Activated CD4-positive, alpha-beta memory T cell treated with anti-CD3 and anti-CD28 coated beads for 36 hours (primary cell): ENCODE data around the gene NAGA. TPM values are rescaled to one million over a fixed set of nuclear protein-coding genes. Genes with fewer than 3 reads are reported as not detected.

ENCODE experiments used
- CTCF ChIA-PET: fragments of 350-600 bp; sonication (Branson Sonifier 250); formaldehyde crosslinking; loops from one replicate; lab custom pipeline; 2021; ENCODE audit warnings: antibody characterized with exemption, inconsistent platforms; lab: Charles Lee
- POLR2A ChIA-PET: fragments of 350-600 bp; sonication (Branson Sonifier 250); formaldehyde crosslinking; loops from one replicate; lab custom pipeline; 2021; ENCODE audit warnings: antibody characterized with exemption; lab: Charles Lee
- DNase-seq: peaks from one replicate; pipeline ENCODE4 v3.0.0-alpha.2; 2020
- H3K27ac Mint-ChIP-seq: one replicate; pipeline ENCODE4 v1.8.0; 2021; ENCODE audit warnings: mixed read lengths
- H3K27me3 Mint-ChIP-seq: one replicate; pipeline ENCODE4 v1.8.0; 2021; ENCODE audit warnings: mixed read lengths
- H3K36me3 Mint-ChIP-seq: one replicate; pipeline ENCODE4 v1.8.0; 2021; ENCODE audit warnings: mixed read lengths
- H3K4me1 Mint-ChIP-seq: one replicate; pipeline ENCODE4 v1.8.0; 2021; ENCODE audit warnings: low read depth, mixed read lengths
- H3K4me3 Mint-ChIP-seq: one replicate; pipeline ENCODE4 v1.8.0; 2021; ENCODE audit warnings: mild to moderate bottlenecking, mixed read lengths
- H3K9me3 Mint-ChIP-seq: one replicate; pipeline ENCODE4 v1.8.0; 2021; ENCODE audit warnings: mixed read lengths
- intact Hi-C: fragments of 100-400 bp; cut with micrococcal nuclease; formaldehyde crosslinking; loops from one replicate; pipeline ENCODE4 v1.15.1; 2023
- total RNA-seq, 2 experiments: library from RNA; stranded (reverse); gene quantifications; one replicate each; pipeline ENCODE4 v1.2.3, GENCODE V29; 2021

The NAGA gene
- total RNA-seq, 2 experiments from 2014 or later = 28.9 to 30.5 TPM

DNA sequence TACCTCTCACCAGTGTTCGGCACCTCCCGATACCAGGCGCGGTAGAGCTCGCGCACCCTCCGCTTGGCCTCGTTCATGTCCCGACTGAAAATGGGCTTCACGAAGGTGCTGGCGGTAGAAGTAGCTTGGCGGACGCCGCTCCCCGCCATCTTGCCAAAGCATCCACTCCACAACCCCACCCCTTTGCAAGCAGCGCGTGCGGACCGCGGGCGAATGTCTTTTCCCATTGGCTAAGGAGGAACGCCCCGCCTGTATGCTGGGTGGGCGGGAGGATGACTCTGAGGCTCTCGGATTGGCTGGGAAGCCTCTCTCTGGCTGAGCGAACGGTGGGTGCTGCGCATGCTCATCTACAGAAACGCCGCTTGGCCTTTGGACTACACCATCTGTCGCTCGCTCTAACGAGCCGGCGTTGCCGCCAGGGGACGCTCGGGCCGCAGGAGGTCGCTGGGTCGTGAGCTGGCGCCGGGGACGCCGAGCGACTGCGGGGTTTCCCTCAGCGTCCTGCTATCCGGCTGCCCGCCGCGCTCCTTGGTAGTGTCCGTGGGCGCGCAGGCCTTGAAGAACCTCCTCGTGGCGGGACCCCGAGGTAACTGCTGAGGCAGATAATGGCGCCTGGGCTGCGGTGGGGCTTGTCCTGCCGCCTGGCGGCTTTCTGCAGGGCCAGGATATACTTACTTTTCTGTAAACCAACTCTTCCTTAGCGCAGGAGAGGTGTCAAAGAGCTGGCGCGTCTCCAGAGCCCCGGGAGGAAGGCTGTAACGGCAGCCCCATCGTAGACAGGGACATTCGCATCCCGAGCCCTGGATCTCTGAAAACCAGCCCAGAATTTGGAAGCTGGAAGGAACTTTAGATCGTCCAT, 20.2 kb upstream of the NAGA start, which contains the start of gene NDUFA6:
NDUFA6 (minus strand) TSS at position 177 of the 859 bp plus-strand sequence; CDS start at position 149, 28 bp downstream.
- peak within 1 kb of the TSS; percentile 97 for H3K4me3 Mint-ChIP-seq
- no peaks in the 10 kb centered on the region for H3K27me3 Mint-ChIP-seq
- ChIA-PET POLR2A (interaction anchor here (0.6 to 4.3 kb wide), 29 partner anchors 11 to 523 kb away, joined by 3 to 52 read pairs (median 4); partner anchors contain the start of genes CCDC134, CENPM, DESI1 and NAGA), CTCF (interaction anchor here (0.7 to 5.5 kb wide), 29 partner anchors 9 to 383 kb away, joined by 3 to 75 read pairs (median 4); partner anchors contain the start of genes CENPM, NAGA, SEPTIN3 and SMDT1)
- peaks cover 32% of the 10 kb centered on the region for H3K36me3 Mint-ChIP-seq
- H3K9me3 Mint-ChIP-seq = peaks cover 7% of the 10 kb centered on the region
- H3K27ac Mint-ChIP-seq = peak within 1 kb of the TSS; percentile 99
- peak; percentile 99 for DNase-seq
- peaks cover 26% of the 10 kb centered on the region for H3K4me1 Mint-ChIP-seq
- intact Hi-C loops = loop anchor here (1.0 to 5.0 kb wide), 11 partner anchors 11 to 461 kb away; partner anchors contain the start of genes NAGA, SERHL2 and SREBF2

DNA sequence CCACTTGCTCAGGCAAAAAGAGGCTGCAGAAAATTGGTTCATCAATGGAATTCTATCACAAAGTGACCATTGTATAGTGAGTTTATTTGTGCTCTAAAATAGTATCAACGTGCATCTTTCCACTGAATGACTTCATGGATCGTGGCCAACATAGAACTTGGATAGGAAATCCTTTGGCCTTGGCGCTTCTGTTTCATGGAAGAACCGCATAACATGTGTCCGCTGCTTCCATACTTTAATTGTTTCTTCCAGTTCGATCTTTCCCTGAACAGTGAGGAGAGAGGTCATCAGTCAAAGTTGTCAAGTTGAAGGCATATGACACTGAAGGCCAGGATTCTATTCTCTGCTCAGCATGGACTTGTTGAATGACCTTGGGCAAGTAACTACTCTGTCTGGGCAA, 15.4 kb upstream of the NAGA start:
- H3K9me3 Mint-ChIP-seq = peaks cover 7% of the 10 kb centered on the region
- no peaks in the 10 kb centered on the region for H3K27me3 Mint-ChIP-seq
- DNase-seq = no peak
- H3K27ac Mint-ChIP-seq = no peak overlapping the region
- ChIA-PET POLR2A (no interaction called here), CTCF (interaction anchor here (0.8 to 1.4 kb wide), 2 partner anchors 11 to 145 kb away, joined by 3 read pairs; no protein-coding TSS in a partner anchor)
- intact Hi-C loops = no loop called here
- no peak overlapping the region for H3K4me3 Mint-ChIP-seq
- peaks cover 45% of the 10 kb centered on the region for H3K36me3 Mint-ChIP-seq
- H3K4me1 Mint-ChIP-seq = peaks cover 25% of the 10 kb centered on the region

DNA sequence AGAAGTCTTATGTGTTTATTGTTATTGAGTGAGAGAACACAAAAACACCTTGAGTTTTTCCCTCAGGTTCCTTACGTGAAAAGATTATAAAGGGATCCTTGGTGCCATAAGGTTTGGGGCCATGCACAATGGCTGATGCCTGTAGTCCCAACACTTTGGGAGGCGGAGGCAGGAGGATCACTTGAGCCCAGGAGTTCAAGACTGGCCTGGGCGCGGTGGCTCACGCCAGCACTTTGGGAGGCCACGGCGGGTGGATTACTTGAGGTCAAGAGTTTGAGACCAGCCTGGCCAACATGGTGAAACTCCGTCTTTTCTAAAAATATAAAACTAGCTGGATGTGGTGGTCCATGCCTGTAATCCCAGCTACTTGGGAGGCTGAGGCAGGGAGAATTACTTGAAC, 14.3 kb upstream of the NAGA start:
- intact Hi-C loops = no loop called here
- POLR2A ChIA-PET = no interaction called here

DNA sequence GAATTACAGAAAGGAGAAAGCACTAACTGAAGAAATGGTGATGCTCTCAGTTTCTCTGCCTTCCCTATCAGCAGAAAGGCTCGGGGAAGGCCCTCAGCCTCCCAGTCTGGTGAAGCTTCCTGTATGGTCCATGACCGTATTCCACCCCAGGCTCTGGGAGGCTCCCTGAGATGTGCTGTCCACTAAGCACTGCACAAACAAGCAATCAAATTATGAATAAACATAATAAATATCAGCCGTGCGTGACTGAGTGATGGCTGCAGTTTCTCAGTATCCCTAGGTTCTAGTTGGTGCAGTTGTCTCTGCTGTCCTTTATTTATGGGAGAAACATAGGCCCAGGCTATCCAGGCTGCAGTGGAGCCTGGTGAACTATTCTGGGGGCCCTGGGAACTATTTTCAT, 12.5 kb upstream of the NAGA start:
- intact Hi-C loops = no loop called here
- Mint-ChIP-seq H3K9me3 (no peaks in the 10 kb centered on the region), H3K36me3 (peaks cover 27% of the 10 kb centered on the region), H3K27ac (no peak overlapping the region), H3K4me1 (peaks cover 25% of the 10 kb centered on the region), H3K4me3 (no peak overlapping the region), H3K27me3 (no peaks in the 10 kb centered on the region)
- ChIA-PET POLR2A (no interaction called here), CTCF (no interaction called here)
- DNase-seq = no peak

More for the DNA sequence above, 14.3 kb upstream of the NAGA start:
- H3K36me3 Mint-ChIP-seq = peaks cover 39% of the 10 kb centered on the region
- H3K4me3 Mint-ChIP-seq = no peak overlapping the region
- peaks cover 7% of the 10 kb centered on the region for H3K9me3 Mint-ChIP-seq
- H3K27me3 Mint-ChIP-seq = no peaks in the 10 kb centered on the region
- no peak for DNase-seq
- peaks cover 30% of the 10 kb centered on the region for H3K4me1 Mint-ChIP-seq
- H3K27ac Mint-ChIP-seq = no peak overlapping the region
- CTCF ChIA-PET = no interaction called here

DNA sequence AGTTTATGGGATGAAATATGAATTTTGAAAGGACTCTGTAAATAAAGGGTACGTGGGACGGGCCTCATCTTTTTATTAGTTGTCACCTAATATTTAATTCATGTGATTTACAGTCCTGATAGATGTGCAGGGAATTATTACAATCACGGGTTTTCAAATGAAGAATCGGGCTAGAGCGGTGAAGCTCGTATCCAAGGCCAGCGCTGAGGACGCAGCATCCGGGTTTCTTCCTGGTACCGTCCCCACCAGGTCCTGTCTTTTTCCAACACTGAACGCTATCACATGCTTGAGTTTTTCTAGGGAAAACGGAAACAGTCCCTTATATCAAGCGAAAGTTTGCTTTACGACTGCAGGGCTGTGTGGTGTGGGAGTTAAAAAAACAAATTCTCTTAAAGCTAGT, 9.7 kb upstream of the NAGA start:
- DNase-seq = peak; percentile 31
- POLR2A ChIA-PET = interaction anchor here (0.9 to 3.1 kb wide), 8 partner anchors 10 to 535 kb away, joined by 3 to 52 read pairs (median 4); partner anchors contain the start of genes CENPM, MEI1, NAGA and NDUFA6
- intact Hi-C loops = loop anchor here (1.0 kb wide), 1 partner anchor 10 kb away; the partner anchor contains the start of gene NDUFA6
- Mint-ChIP-seq H3K4me3 (peak overlapping the region; percentile 95), H3K4me1 (peaks cover 26% of the 10 kb centered on the region), H3K36me3 (peaks cover 10% of the 10 kb centered on the region), H3K27me3 (no peaks in the 10 kb centered on the region), H3K9me3 (no peaks in the 10 kb centered on the region), H3K27ac (peak overlapping the region; percentile 95)
- CTCF ChIA-PET = interaction anchor here (0.8 to 3.1 kb wide), 4 partner anchors 10 to 383 kb away, joined by 3 to 31 read pairs (median 4); partner anchors contain the start of gene NDUFA6

DNA sequence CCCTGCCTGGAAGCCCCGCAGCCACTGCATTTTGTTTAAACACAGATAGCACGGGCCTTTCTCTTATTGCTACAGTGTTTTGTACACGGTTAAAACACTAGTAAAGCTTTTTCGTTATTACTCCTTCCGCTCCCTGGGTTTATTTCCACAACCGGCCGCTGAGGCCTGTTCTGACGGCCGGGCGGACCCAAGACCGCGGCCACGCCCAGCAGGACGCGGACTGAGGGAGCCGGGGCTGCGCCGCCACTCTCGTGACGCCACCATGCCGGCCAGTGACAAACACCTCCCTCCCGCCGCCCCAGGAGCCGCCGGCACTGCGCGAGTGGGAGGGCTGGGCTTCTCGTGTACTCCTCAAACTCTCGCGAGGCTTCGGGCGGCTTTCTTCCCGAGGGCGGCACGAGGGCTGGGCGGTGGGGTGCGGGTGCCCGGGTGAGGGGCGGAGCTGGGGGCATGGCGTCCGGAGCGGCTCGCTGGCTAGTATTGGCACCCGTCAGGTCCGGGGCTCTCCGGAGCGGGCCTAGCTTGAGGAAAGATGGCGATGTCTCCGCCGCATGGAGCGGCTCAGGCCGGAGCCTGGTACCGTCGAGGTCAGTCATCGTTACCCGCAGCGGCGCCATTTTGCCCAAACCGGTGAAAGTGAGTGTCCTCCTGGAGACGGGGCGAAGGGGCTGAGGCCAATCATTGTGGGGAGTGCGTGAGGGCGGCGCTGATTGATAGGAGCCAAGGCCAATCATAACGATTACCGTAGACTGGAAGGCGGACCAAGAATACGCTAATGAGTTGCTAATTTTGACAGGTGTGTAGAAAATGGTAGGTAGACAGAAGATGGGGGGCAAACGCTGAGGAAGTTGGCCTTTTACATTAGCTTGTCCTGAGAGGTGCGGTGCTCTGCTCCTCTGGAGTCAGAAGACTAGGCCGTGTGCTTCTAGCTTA, 9.0 kb upstream of the NAGA start, which contains the start of gene SMDT1:
SMDT1 (plus strand) TSS at position 382 of the 933 bp plus-strand sequence; CDS start at position 451, 69 bp downstream.
- H3K27ac Mint-ChIP-seq = peak within 1 kb of the TSS; percentile 95
- peak; percentile 98 for DNase-seq
- peak within 1 kb of the TSS; percentile 95 for H3K4me3 Mint-ChIP-seq
- no peaks in the 10 kb centered on the region for H3K27me3 Mint-ChIP-seq
- ChIA-PET CTCF (interaction anchor here (1.3 to 3.1 kb wide), 2 partner anchors 11 to 383 kb away, joined by 3 to 31 read pairs; partner anchors contain the start of gene NDUFA6), POLR2A (interaction anchor here (0.7 to 3.1 kb wide), 10 partner anchors 9 to 535 kb away, joined by 3 to 52 read pairs (median 4); partner anchors contain the start of genes CENPM, MEI1, NAGA and NDUFA6)
- intact Hi-C loops = loop anchor here (1.0 kb wide), 1 partner anchor 11 kb away; the partner anchor contains the start of gene NDUFA6
- H3K4me1 Mint-ChIP-seq = peaks cover 29% of the 10 kb centered on the region
- H3K9me3 Mint-ChIP-seq = no peaks in the 10 kb centered on the region
- H3K36me3 Mint-ChIP-seq = peaks cover 9% of the 10 kb centered on the region

DNA sequence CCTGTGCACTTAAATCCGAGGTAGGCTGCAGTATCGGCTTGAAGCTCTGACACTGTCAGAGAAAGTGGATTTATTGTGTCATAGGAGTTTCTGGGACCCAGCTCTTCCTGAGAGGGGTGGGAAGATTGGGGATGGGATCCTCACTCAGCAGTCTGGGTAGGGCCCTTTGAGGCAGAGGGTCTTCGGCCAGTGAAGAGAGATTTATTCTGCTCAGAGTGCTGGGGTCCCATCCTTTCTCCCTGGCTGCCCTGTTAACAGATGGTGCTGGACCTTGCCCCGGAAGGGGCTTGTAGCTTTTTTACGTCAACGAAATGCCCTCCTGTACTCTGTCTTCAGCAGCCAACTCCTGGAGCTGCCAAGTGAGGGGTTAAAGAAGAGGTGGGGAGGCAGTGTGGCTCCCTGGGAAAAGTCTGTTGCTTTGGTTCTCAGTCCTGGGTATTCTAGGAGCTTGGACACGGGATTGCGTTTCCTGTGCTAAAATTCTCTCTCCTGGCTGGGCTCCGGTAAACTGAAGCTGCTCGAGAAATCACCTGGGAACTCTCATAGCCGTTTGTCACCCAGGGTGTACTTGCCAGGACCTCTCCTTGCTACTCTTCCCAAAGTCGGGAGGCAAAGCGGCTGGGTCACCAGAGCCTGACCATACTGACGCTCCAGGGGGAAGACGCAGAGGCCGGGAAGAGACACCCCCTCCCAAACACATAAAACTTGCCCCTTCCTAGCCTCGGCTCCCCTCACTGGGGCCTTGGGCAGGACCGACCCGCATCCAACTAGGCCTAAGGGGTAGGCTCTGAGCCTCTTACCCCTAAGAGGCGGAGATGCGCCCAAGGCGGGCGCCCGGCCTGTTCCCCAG, 8.1 kb upstream of the NAGA start:
- H3K9me3 Mint-ChIP-seq = no peaks in the 10 kb centered on the region
- ChIA-PET POLR2A (interaction anchor here (0.7 to 3.1 kb wide), 6 partner anchors 8 to 190 kb away, joined by 3 to 52 read pairs (median 6); partner anchors contain the start of genes CENPM, NAGA, NDUFA6 and WBP2NL), CTCF (interaction anchor here (1.1 to 3.1 kb wide), 2 partner anchors 12 to 132 kb away, joined by 3 to 31 read pairs; partner anchors contain the start of genes CENPM and NDUFA6)
- intact Hi-C loops = no loop called here
- peaks cover 31% of the 10 kb centered on the region for H3K4me1 Mint-ChIP-seq
- DNase-seq = no peak
- H3K4me3 Mint-ChIP-seq = peak overlapping the region; percentile 95
- H3K36me3 Mint-ChIP-seq = peaks cover 6% of the 10 kb centered on the region
- H3K27me3 Mint-ChIP-seq = no peaks in the 10 kb centered on the region
- H3K27ac Mint-ChIP-seq = peak overlapping the region; percentile 95

DNA sequence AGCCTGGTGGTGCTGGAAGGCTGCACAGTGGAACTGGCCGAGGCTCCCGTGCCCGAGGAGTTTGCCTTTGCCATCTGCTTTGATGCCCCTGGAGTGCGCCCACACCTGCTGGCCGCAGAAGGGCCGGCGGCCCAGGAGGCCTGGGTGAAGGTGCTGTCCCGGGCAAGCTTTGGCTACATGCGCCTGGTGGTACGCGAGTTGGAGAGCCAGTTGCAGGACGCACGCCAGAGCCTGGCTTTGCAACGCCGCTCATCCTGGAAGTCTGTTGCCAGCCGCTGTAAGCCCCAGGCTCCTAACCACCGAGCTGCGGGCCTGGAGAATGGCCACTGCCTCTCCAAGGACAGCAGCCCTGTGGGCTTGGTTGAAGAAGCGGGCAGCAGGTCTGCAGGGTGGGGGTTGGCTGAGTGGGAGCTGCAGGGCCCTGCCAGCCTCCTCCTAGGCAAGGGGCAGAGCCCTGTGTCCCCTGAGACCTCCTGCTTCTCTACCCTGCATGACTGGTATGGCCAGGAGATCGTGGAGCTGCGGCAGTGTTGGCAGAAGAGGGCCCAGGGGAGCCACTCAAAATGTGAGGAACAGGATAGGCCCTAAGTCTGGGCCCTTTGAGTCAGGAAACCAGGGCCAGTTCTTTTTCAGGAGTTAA, 7.0 kb upstream of the NAGA start:
- Mint-ChIP-seq H3K36me3 (peaks cover 4% of the 10 kb centered on the region), H3K27me3 (no peaks in the 10 kb centered on the region), H3K4me3 (no peak overlapping the region), H3K27ac (peak overlapping the region; percentile 5), H3K9me3 (no peaks in the 10 kb centered on the region), H3K4me1 (peaks cover 38% of the 10 kb centered on the region)
- ChIA-PET POLR2A (interaction anchor here (3.1 kb wide), 1 partner anchor 12 kb away, joined by 52 read pairs; the partner anchor contains the start of gene NDUFA6), CTCF (interaction anchor here (1.1 to 3.1 kb wide), 2 partner anchors 13 to 131 kb away, joined by 3 to 31 read pairs; partner anchors contain the start of genes CENPM and NDUFA6)
- intact Hi-C loops = no loop called here
- no peak for DNase-seq

DNA sequence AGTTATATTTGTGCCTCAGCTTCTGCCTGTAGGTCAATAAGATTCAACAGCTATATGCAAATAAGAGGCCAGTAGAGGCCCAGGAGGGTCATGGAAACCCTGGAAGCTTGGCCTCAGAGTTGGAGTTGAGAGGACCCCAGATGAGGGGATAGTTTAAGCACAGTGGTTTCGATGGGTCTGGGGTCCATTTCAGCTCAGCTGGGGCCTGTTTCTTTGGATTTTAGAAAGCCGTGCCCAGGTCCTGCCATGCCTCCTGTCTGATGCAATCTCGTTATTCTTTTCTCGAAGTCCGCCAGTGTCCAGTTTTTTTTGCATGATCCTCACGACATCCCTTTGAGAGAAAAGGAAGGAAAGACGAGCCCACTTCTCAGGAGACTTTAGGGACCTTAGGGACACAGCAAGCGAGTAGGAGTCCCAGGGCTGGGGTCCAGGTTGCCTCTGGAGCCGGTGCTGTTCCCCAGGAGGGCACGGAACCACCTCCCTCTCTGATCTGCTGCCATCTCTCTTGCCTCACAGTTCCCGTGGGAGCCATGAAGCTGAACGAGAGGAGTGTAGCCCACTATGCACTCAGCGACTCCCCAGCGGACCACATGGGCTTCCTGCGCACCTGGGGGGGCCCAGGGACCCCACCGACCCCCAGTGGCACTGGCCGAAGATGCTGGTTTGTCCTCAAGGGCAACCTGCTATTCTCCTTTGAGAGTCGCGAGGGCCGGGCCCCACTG, 6.3 kb upstream of the NAGA start:
- peaks cover 4% of the 10 kb centered on the region for H3K36me3 Mint-ChIP-seq
- no peak for DNase-seq
- CTCF ChIA-PET = interaction anchor here (2.4 kb wide), 1 partner anchor 14 kb away, joined by 18 read pairs; the partner anchor contains the start of gene NDUFA6

More for the DNA sequence above, 6.3 kb upstream of the NAGA start:
- H3K4me3 Mint-ChIP-seq = no peak overlapping the region
- H3K27ac Mint-ChIP-seq = no peak overlapping the region
- no peaks in the 10 kb centered on the region for H3K27me3 Mint-ChIP-seq
- intact Hi-C loops = no loop called here
- H3K4me1 Mint-ChIP-seq = peaks cover 37% of the 10 kb centered on the region
- POLR2A ChIA-PET = interaction anchor here (0.7 kb wide), 1 partner anchor 16 kb away, joined by 3 read pairs; no protein-coding TSS in a partner anchor
- H3K9me3 Mint-ChIP-seq = no peaks in the 10 kb centered on the region
